ENCODE measurements around the gene ZNF148. TPM values are rescaled to one million over a fixed set of nuclear protein-coding genes. Genes with fewer than 3 reads are reported as not detected.

ZNF148 gene
- total and polyA plus RNA-seq, 7 donors = 4.8 to 42.5 (median 28.2) TPM

DNA sequence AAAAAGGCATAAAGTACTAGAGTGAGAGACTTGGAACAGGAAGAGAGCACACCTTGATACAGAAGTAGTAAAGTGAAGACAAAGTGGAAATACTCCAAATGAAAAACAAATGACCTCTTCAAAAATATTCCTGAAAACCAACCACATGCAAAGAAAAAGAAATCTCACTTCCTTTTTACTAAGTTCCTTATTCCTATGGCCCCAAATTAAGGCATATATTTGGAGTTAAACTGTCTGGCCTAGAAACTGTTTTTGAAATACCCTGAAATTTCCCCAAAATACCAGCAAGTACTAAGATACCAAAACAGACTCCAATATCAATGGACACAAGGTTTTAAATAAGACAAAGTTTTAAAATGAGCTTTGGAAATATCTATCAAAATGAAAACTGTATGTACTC, 58.2 kb downstream of the ZNF148 start:
- TF ChIP-seq POLR2A (IDR thresholded peaks at IDR 0.05) (no peak), EP300 (IDR thresholded peaks at IDR 0.05) (no peak), CTCF (IDR thresholded peaks at IDR 0.05) (no peak), POLR2AphosphoS5 (IDR thresholded peaks at IDR 0.05) (no peak)
- Histone ChIP-seq H3K4me1 (peaks cover 0 to under 1% (median under 1%) of the 10 kb centered on the region in 4 donors), H3K27ac (no peak overlapping the region), H3K27me3 (no peaks in the 10 kb centered on the region), H3K4me3 (no peak overlapping the region), H3K36me3 (peaks cover 0 to 15% (median 0%) of the 10 kb centered on the region in 4 donors), H3K9me3 (no peaks in the 10 kb centered on the region)
- intact Hi-C loops (cut with DNase I) = no loop called here
- no peak for DNase-seq

DNA sequence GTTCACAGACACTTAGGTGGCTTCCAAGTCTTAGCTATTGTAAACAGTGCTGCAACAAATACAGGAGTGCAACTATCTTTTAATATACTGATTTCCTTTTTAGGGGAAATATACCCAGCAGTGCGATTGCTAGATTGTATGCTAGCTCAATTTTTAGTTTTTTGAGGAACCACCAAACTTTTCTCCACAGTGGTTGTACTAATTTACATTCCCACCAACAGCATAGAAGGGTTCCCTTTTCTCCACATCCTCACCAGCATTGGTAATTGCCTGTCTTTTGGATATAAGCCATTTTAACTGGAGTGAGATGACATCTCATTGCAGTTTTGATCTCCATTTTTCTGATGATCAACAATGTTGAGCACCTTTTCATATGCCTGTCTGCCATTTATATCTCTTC, 58.9 kb downstream of the ZNF148 start:
- intact Hi-C loops (cut with DNase I) = no loop called here

DNA sequence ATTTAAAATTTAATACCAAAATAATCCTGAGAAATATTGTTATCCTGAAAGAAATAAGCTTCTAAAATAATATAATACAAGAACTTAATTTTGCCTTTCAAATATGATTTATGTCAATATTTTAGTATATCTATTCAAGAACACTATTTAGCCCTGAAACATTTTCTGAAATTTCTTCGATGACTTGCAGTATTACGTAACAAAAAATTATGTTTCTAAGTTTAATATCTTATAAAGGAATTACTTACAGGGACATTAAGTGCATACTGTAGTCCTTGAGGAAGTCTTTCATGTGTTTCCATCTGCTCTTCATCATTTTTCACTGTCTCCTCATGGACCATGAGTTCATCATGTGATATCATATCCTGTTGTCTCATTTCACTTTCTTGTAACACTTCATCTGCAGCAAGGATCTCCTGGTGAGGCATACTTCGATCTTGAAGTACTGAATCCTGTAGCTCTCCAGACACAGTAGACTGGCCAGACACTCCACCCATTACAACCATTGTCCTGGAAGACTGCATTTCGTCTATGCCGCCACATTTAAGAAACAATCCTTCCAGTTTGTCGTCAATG, 62.0 kb downstream of the ZNF148 start:
- H3K4me3 ChIP-seq = no peak overlapping the region
- WGBS, 2 donors = 94 to 96% methylated on average over 6 of the region's 6 CpGs
- no peak overlapping the region for H3K27ac ChIP-seq
- DNase-seq = no peak
- no peaks in the 10 kb centered on the region for H3K27me3 ChIP-seq
- peaks cover 0 to 18% (median 0%) of the 10 kb centered on the region in 4 donors for H3K36me3 ChIP-seq
- no peak for TF ChIP-seq POLR2A (IDR thresholded peaks at IDR 0.05)
- no peak for TF ChIP-seq EP300 (IDR thresholded peaks at IDR 0.05)
- no peak for TF ChIP-seq POLR2AphosphoS5 (IDR thresholded peaks at IDR 0.05)
- TF ChIP-seq CTCF (IDR thresholded peaks at IDR 0.05) = no peak
- no peaks in the 10 kb centered on the region for H3K9me3 ChIP-seq
- peaks cover 0 to 4% (median 0%) of the 10 kb centered on the region in 4 donors for H3K4me1 ChIP-seq
- intact Hi-C loops (cut with DNase I) = no loop called here

More for the DNA sequence above, 58.9 kb downstream of the ZNF148 start:
- WGBS, 2 donors = 88 to 97% methylated on average over 1 of the region's 1 CpG
- Histone ChIP-seq H3K27me3 (no peaks in the 10 kb centered on the region), H3K27ac (no peak overlapping the region), H3K4me3 (no peak overlapping the region), H3K9me3 (no peaks in the 10 kb centered on the region), H3K36me3 (peaks cover 0 to 18% (median 0%) of the 10 kb centered on the region in 4 donors), H3K4me1 (no peaks in the 10 kb centered on the region)
- no peak for DNase-seq
- no peak for TF ChIP-seq POLR2A (IDR thresholded peaks at IDR 0.05)
- TF ChIP-seq POLR2AphosphoS5 (IDR thresholded peaks at IDR 0.05) = no peak
- TF ChIP-seq CTCF (IDR thresholded peaks at IDR 0.05) = no peak
- TF ChIP-seq EP300 (IDR thresholded peaks at IDR 0.05) = no peak

DNA sequence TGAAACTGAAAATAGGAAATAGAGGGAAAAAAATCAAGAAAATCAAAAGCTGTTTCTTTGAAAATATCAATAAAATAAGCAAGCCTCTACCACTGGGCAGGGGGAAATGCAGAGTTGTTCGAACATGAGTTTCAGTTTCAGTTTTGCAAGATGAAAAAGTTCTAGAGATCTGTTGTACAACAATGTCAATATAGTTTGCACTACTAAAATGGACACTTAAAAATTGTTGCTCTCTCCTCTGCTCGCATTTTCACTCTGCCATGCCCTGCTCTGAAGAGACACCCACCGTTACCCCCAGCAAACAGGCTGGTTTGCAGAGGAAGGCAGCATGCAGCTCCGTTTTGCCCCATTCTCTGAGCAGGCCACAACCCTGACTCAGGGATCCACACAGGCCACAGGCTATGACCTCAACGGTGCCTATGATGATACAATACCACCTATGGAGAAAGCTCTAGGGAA, 64.5 kb downstream of the ZNF148 start:
- Histone ChIP-seq H3K27ac (no peak overlapping the region), H3K36me3 (peaks cover 0 to 18% (median 0%) of the 10 kb centered on the region in 4 donors), H3K27me3 (no peaks in the 10 kb centered on the region), H3K9me3 (no peaks in the 10 kb centered on the region), H3K4me1 (peaks cover 0 to 6% (median 2%) of the 10 kb centered on the region in 4 donors), H3K4me3 (no peak overlapping the region)
- no peak for TF ChIP-seq POLR2AphosphoS5 (IDR thresholded peaks at IDR 0.05)
- no peak for TF ChIP-seq POLR2A (IDR thresholded peaks at IDR 0.05)
- TF ChIP-seq EP300 (IDR thresholded peaks at IDR 0.05) = no peak
- no peak for TF ChIP-seq CTCF (IDR thresholded peaks at IDR 0.05)
- WGBS, 2 donors = 26 to 40% methylated on average over 5 of the region's 5 CpGs
- intact Hi-C loops (cut with DNase I) = no loop called here
- no peak for DNase-seq

DNA sequence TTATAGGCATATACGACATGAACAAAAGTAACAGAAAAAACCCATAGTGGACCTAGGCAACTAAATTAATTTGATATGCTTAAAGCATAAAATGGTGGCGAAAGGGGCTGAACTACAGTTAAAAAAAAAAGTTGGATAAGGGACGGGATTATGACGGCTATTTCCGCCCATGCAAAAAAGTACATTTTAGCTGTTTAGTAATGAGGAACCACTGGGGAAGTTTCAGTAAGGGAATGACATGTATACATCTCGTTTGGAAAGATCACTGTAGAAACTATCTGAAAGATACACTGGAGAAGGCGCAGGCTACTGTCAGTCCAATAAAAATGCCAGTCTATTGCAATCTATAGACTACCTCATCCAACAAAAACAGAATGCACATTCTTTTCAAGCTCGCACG, 65.6 kb downstream of the ZNF148 start:
- H3K9me3 ChIP-seq = no peaks in the 10 kb centered on the region
- H3K4me3 ChIP-seq = no peak overlapping the region
- no peak for TF ChIP-seq POLR2AphosphoS5 (IDR thresholded peaks at IDR 0.05)
- TF ChIP-seq EP300 (IDR thresholded peaks at IDR 0.05) = no peak
- no peak for TF ChIP-seq POLR2A (IDR thresholded peaks at IDR 0.05)
- TF ChIP-seq CTCF (IDR thresholded peaks at IDR 0.05) = no peak
- DNase-seq = no peak
- H3K27me3 ChIP-seq = no peaks in the 10 kb centered on the region
- intact Hi-C loops (cut with DNase I) = no loop called here
- WGBS, 2 donors = 84 to 85% methylated on average over 9 of the region's 9 CpGs
- H3K27ac ChIP-seq = no peak overlapping the region
- peaks cover 0 to 18% (median 0%) of the 10 kb centered on the region in 4 donors for H3K36me3 ChIP-seq
- peaks cover 0 to 16% (median 6%) of the 10 kb centered on the region in 4 donors for H3K4me1 ChIP-seq

Measured in sigmoid colon (tissue), 7 donors.